GM12892 (cell line): ENCODE results near the gene EXT2.

ENCODE experiments used
- POLR2A ChIP-seq: IDR thresholded peaks from 2 replicates; pipeline ENCODE4 v1.6.1; 2011; ENCODE audit warnings: low read depth, low read length, control low read depth
- TAF1 ChIP-seq: IDR thresholded peaks from 2 replicates; pipeline ENCODE4 v1.6.1; 2011; ENCODE audit warnings: low read depth, mild to moderate bottlenecking, control low read depth, low read length, borderline replicate concordance

- TF ChIP-seq POLR2A (no peak), TAF1 (no peak)
Observed at GRCh38 chr11:44279483-44279882, 184.0 kb downstream of the EXT2 start.
